ENCODE measurements around the gene DHDH.

DNA sequence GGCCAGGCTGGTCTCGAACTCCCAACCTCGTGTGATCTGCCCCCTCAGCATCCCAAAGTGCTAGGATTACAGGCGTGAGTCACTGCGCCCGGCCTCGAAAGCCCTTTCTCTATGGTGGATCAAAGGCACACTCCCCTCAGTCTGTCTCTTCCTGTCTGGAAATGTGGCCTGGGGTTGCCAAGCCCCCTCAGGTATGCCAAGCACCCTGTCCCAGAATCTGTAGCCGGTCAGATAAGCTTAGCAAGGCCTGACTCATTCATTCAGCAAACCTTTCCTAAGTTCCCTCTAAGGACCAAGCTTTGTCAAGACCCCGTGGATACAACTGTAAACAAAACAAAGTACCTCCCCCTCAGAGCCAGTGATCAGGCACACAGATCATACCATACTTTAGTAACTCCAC is 19.3 kb upstream of the DHDH start:
- TF ChIP-seq, protein P1, sequence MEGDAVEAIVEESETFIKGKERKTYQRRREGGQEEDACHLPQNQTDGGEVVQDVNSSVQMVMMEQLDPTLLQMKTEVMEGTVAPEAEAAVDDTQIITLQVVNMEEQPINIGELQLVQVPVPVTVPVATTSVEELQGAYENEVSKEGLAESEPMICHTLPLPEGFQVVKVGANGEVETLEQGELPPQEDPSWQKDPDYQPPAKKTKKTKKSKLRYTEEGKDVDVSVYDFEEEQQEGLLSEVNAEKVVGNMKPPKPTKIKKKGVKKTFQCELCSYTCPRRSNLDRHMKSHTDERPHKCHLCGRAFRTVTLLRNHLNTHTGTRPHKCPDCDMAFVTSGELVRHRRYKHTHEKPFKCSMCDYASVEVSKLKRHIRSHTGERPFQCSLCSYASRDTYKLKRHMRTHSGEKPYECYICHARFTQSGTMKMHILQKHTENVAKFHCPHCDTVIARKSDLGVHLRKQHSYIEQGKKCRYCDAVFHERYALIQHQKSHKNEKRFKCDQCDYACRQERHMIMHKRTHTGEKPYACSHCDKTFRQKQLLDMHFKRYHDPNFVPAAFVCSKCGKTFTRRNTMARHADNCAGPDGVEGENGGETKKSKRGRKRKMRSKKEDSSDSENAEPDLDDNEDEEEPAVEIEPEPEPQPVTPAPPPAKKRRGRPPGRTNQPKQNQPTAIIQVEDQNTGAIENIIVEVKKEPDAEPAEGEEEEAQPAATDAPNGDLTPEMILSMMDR (conservative IDR thresholded peaks at IDR 0.05; ENCODE audit: low read depth in 2 of 2) = no peak
- no peak for TF ChIP-seq EZH2phosphoT487 (IDR thresholded peaks at IDR 0.05; ENCODE audit: unreplicated experiment)
- no peak for TF ChIP-seq REST (IDR thresholded peaks at IDR 0.05; ENCODE audit: unreplicated experiment)
- TF ChIP-seq EZH2 (IDR thresholded peaks at IDR 0.05; ENCODE audit: low read depth, unreplicated experiment) = no peak
- TF ChIP-seq JUNB (IDR thresholded peaks at IDR 0.05; ENCODE audit: unreplicated experiment) = no peak
- TF ChIP-seq POLR2AphosphoS5 (IDR thresholded peaks at IDR 0.05; ENCODE audit: low read depth) = no peak
- TF ChIP-seq CREB1 (CRISPR knock-in tag; IDR thresholded peaks at IDR 0.05; ENCODE audit: low read depth) = no peak
- TF ChIP-seq NANOG (IDR thresholded peaks at IDR 0.05; ENCODE audit: borderline replicate concordance) = no peak
- TF ChIP-seq STAT1 (IDR thresholded peaks at IDR 0.05; ENCODE audit: unreplicated experiment) = no peak
- TF ChIP-seq ZNF462 (CRISPR knock-in tag; IDR thresholded peaks at IDR 0.05) = no peak
- no peak for TF ChIP-seq ETS1 (IDR thresholded peaks at IDR 0.05)

Data from GM23338 (cell line).